Smooth muscle cell (in vitro differentiated cells): Measurements from ENCODE around the gene KRT6C. TPM values are rescaled to one million over a fixed set of nuclear protein-coding genes. Genes with fewer than 3 reads are reported as not detected.
"Not testable (repeated sequence)": the region's sequence is repeated elsewhere in the genome, so short reads cannot be mapped to it uniquely, and the experiment has no call there.

Experiments
- DNase-seq: peaks from one replicate; lab custom pipeline; 2025; ENCODE audit not compliant: unreplicated experiment; lab: John Stamatoyannopoulos, UW
- H2AFZ ChIP-seq: fragments of 200-600 bp; sonication (generic); 2 replicates; pipeline ENCODE4 v1.6.0; 2016; ENCODE audit warnings: antibody characterized with exemption, low read depth, mild to moderate bottlenecking
- H3F3A ChIP-seq: fragments of 200-600 bp; sonication (generic); 2 replicates; pipeline ENCODE4 v1.6.0; 2017; ENCODE audit warnings: antibody characterized with exemption, low read depth
- H3K27ac ChIP-seq: fragments of 200-600 bp; sonication (generic); 2 replicates; pipeline ENCODE4 v1.5.1; 2016; ENCODE audit warnings: low read depth, mild to moderate bottlenecking
- H3K27me3 ChIP-seq: fragments of 200-600 bp; sonication (generic); 2 replicates; pipeline ENCODE4 v1.6.1; 2016; ENCODE audit warnings: low read depth, mild to moderate bottlenecking
- H3K36me3 ChIP-seq: fragments of 200-600 bp; sonication (generic); 2 replicates; pipeline ENCODE4 v1.5.1; 2016; ENCODE audit warnings: low read depth
- H3K4me1 ChIP-seq: fragments of 200-600 bp; sonication (generic); 2 replicates; pipeline ENCODE4 v1.5.1; 2016; ENCODE audit warnings: low read depth
- H3K4me2 ChIP-seq: fragments of 200-600 bp; sonication (generic); 2 replicates; pipeline ENCODE4 v1.6.0; 2016; ENCODE audit warnings: mild to moderate bottlenecking
- H3K4me3 ChIP-seq: fragments of 200-600 bp; sonication (generic); 2 replicates; pipeline ENCODE4 v1.5.1; 2016; ENCODE audit warnings: mild to moderate bottlenecking
- H3K79me2 ChIP-seq: fragments of 200-600 bp; sonication (generic); 2 replicates; pipeline ENCODE4 v1.6.0; 2016; ENCODE audit warnings: low read depth, mild to moderate bottlenecking
- H3K9ac ChIP-seq: fragments of 200-600 bp; sonication (generic); 2 replicates; pipeline ENCODE4 v1.6.0; 2016; ENCODE audit warnings: low read depth
- H3K9me3 ChIP-seq: fragments of 200-600 bp; sonication (generic); replicated peaks from 2 replicates; pipeline ENCODE4 v1.5.1; 2016; ENCODE audit warnings: low read depth
- H4K20me1 ChIP-seq: fragments of 200-600 bp; sonication (generic); 2 replicates; pipeline ENCODE4 v1.6.0; 2016; ENCODE audit warnings: low read depth
- CTCF ChIP-seq: fragments of 200-600 bp; sonication (generic); IDR thresholded peaks from 2 replicates; pipeline ENCODE4 v1.5.1; 2017; ENCODE audit warnings: borderline replicate concordance, mild to moderate bottlenecking, antibody characterized with exemption; ENCODE audit not compliant: insufficient read depth, poor library complexity, severe bottlenecking
- WGBS: methylation state at CpG from one replicate; pipeline ENCODE4 v1.1.7; 2016; ENCODE audit warnings: low lambda C conversion rate; 5-methylcytosine and 5-hydroxymethylcytosine counted together
- polyA plus RNA-seq: library from polyadenylated mRNA; unstranded; fragments of >200 nt; fragmentation: Nextera tagmentation; extraction: Ambion mirVana; gene quantifications from 2 replicates; pipeline ENCODE4 v1.2.1, GENCODE V29; 2016
- total RNA-seq: library from RNA; depleted of rRNA; stranded (reverse); fragments of >200 nt; gene quantifications from 2 replicates; pipeline ENCODE4 v1.2.3, GENCODE V29; 2014

KRT6C gene
- total and polyA plus RNA-seq, 2 experiments from 2014 or later: 22.0 to 32.6 TPM

GRCh38 chr12:52488736-52489135, 15.1 kb upstream of the KRT6C start:
- H2AFZ ChIP-seq: no peak overlapping the region
- H3F3A ChIP-seq: no peaks in the 10 kb centered on the region
- no peaks in the 10 kb centered on the region for H3K4me1 ChIP-seq
- H3K4me2 ChIP-seq: no peak overlapping the region
- H3K36me3 ChIP-seq: no peaks in the 10 kb centered on the region
- H3K79me2 ChIP-seq: no peaks in the 10 kb centered on the region
- no peak overlapping the region for H3K9ac ChIP-seq
- TF ChIP-seq CTCF: no peak
- H3K27ac ChIP-seq: no peak overlapping the region
- no peaks in the 10 kb centered on the region for H3K9me3 ChIP-seq
- H4K20me1 ChIP-seq: no peaks in the 10 kb centered on the region
- DNase-seq: no peak
- H3K4me3 ChIP-seq: no peak overlapping the region
- H3K27me3 ChIP-seq: peaks cover 16% of the 10 kb centered on the region

- H3K4me2 ChIP-seq, H2AFZ ChIP-seq, H3K9ac ChIP-seq, H3K4me1 ChIP-seq, H3K27ac ChIP-seq, H4K20me1 ChIP-seq, H3K4me3 ChIP-seq, DNase-seq, H3F3A ChIP-seq, H3K36me3 ChIP-seq, H3K79me2 ChIP-seq, H3K9me3 ChIP-seq: not testable (repeated sequence)
- WGBS: 87% methylated on average over 13 of the region's 15 CpGs
- peaks cover 21% of the 10 kb centered on the region for H3K27me3 ChIP-seq
Observed at GRCh38 chr12:52487744-52488443, 14.3 kb upstream of the KRT6C start.

GRCh38 chr12:52487211-52487610, 13.6 kb upstream of the KRT6C start:
- Histone ChIP-seq H3K27ac (no peak overlapping the region), H3K9ac (no peak overlapping the region), H2AFZ (no peak overlapping the region), H3K27me3 (peaks cover 21% of the 10 kb centered on the region), H3F3A (no peaks in the 10 kb centered on the region), H3K4me1 (no peaks in the 10 kb centered on the region), H3K9me3 (no peaks in the 10 kb centered on the region), H4K20me1 (no peaks in the 10 kb centered on the region), H3K4me3 (no peak overlapping the region), H3K4me2 (no peak overlapping the region), H3K36me3 (no peaks in the 10 kb centered on the region), H3K79me2 (no peaks in the 10 kb centered on the region)
- 84% methylated on average over 1 of the region's 1 CpG for WGBS
- no peak for TF ChIP-seq CTCF
- DNase-seq: no peak

GRCh38 chr12:52486166-52487105, 12.8 kb upstream of the KRT6C start:
- Histone ChIP-seq H3K36me3 (no peaks in the 10 kb centered on the region), H3K79me2 (no peaks in the 10 kb centered on the region), H2AFZ (no peak overlapping the region), H3K4me3 (no peak overlapping the region), H4K20me1 (no peaks in the 10 kb centered on the region), H3K9me3 (no peaks in the 10 kb centered on the region), H3K27me3 (peaks cover 14% of the 10 kb centered on the region), H3K4me2 (no peak overlapping the region), H3K27ac (no peak overlapping the region), H3F3A (no peaks in the 10 kb centered on the region), H3K9ac (no peak overlapping the region), H3K4me1 (no peaks in the 10 kb centered on the region)
- no peak for TF ChIP-seq CTCF
- 87% methylated on average over 5 of the region's 5 CpGs for WGBS
- DNase-seq: no peak
